Fibroblast of pulmonary artery (primary cell): Measurements from ENCODE around the gene NUDT16L1.

Experiments used
- DNase-seq: peaks from one replicate; pipeline ENCODE4 v3.0.0-alpha.2; 2010; ENCODE audit warnings: low read depth
- H3K4me3 ChIP-seq: replicated peaks from 2 replicates; pipeline ENCODE4 v1.5.1; 2011; ENCODE audit warnings: low read depth, mild to moderate bottlenecking, control low read depth, low read length, moderate library complexity
- CTCF ChIP-seq: IDR thresholded peaks from 2 replicates; pipeline ENCODE4 v1.5.1; 2011; ENCODE audit warnings: mild to moderate bottlenecking, control low read depth, low read length, inconsistent platforms; ENCODE audit errors: missing control alignments

Gene NUDT16L1

GRCh38 chr16:4679850-4680636 is 13.3 kb upstream of the NUDT16L1 start:
- no peak overlapping the region for H3K4me3 ChIP-seq
- no peak for TF ChIP-seq CTCF
- peak; percentile 23 for DNase-seq

- H3K4me3 ChIP-seq = no peak overlapping the region
- DNase-seq = no peak
- no peak for TF ChIP-seq CTCF
Measured at GRCh38 chr16:4680673-4681470, 12.5 kb upstream of the NUDT16L1 start.

DNA sequence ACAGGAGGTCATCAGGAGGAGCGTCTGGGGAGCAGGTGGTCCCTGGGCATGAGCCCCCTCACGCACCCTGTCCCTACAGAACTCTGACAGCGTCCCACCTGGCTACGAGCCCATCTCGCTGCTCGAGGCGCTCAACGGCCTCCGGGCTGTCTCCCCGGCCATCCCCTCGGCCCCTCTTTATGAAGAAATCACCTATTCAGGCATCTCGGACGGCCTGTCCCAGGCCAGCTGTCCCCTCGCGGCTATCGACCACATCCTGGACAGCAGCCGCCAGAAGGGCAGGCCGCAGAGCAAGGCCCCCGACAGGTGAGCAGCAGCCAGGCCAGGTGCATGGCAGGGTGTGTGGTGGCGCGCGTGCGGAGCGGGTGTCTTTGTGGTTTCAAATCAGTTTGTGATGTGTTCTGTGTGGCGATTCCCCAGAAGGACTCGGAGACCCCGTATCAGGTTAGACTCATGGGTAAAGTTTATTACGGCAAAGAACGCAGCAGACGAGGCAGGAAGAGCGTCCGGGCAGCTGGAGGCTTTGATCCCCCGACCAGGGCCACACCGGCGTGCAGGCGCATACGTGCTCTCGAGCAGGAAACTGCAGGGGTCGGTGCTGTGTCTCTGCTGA is 11.8 kb upstream of the NUDT16L1 start:
- TF ChIP-seq CTCF = no peak
- H3K4me3 ChIP-seq = no peak overlapping the region
- no peak for DNase-seq

- no peak for TF ChIP-seq CTCF
- DNase-seq = no peak
- H3K4me3 ChIP-seq = no peak overlapping the region
Measured at GRCh38 chr16:4682084-4682591, 11.2 kb upstream of the NUDT16L1 start.

- DNase-seq = peak; percentile 26
- TF ChIP-seq CTCF = peak; percentile 25
- no peak overlapping the region for H3K4me3 ChIP-seq
Measured at GRCh38 chr16:4682616-4683254, 10.6 kb upstream of the NUDT16L1 start.

- H3K4me3 ChIP-seq = no peak overlapping the region
- DNase-seq = no peak
- no peak for TF ChIP-seq CTCF
Measured at GRCh38 chr16:4683255-4684057, 9.9 kb upstream of the NUDT16L1 start.
